Hepatocyte (in vitro differentiated cells): ENCODE measurements around the gene ITM2C.

Experiments
- CTCF ChIP-seq: fragments of 200-600 bp; sonication (generic); IDR thresholded peaks from 2 replicates; pipeline ENCODE4 v1.5.1; 2016; ENCODE audit warnings: antibody characterized with exemption, mild to moderate bottlenecking; ENCODE audit not compliant: poor library complexity
- EZH2 ChIP-seq: fragments of 200-600 bp; sonication (generic); IDR thresholded peaks from 2 replicates; pipeline ENCODE4 v1.6.1; 2016; ENCODE audit warnings: antibody characterized with exemption, mild to moderate bottlenecking, borderline replicate concordance
- EZH2phosphoT487 ChIP-seq: fragments of 200-600 bp; sonication (generic); IDR thresholded peaks from one replicate; pipeline ENCODE4 v1.6.1; 2018; ENCODE audit warnings: antibody characterized with exemption, mild to moderate bottlenecking, low read depth, moderate library complexity; ENCODE audit not compliant: unreplicated experiment, severe bottlenecking

GRCh38 chr2:230865766-230866755 is 1.3 kb downstream of the ITM2C start:
- peak; percentile 30 for TF ChIP-seq CTCF
- TF ChIP-seq EZH2phosphoT487, result no peak
- TF ChIP-seq EZH2, result no peak
